Naive thymus-derived CD4-positive, alpha-beta T cell (primary cell): ENCODE measurements around the gene ZDHHC22. TPM values are rescaled to one million over a fixed set of nuclear protein-coding genes. Genes with fewer than 3 reads are reported as not detected.

Source experiments
- ATAC-seq: fragments of 150-1000 bp; cut with Tn5 transposase; 2 replicates; pipeline ENCODE4 v1.10.0; 2021; ENCODE audit warnings: mild to moderate bottlenecking, moderate library complexity
- CTCF ChIA-PET: fragments of 350-600 bp; sonication (Branson Sonifier 250); formaldehyde crosslinking; loops from one replicate; lab custom pipeline; 2021; ENCODE audit warnings: antibody characterized with exemption; lab: Charles Lee
- POLR2A ChIA-PET: fragments of 350-600 bp; sonication (Branson Sonifier 250); formaldehyde crosslinking; loops from one replicate; lab custom pipeline; 2021; ENCODE audit warnings: antibody characterized with exemption, inconsistent platforms; lab: Charles Lee
- DNase-seq, 9 donors: peaks; one replicate each; pipeline versions ENCODE4 v3.0.0 to v3.0.0-alpha.2; 2020 to 2022; ENCODE audit warnings: mixed read lengths in 1 of 9
- H3K27ac ChIP-seq: one replicate; pipeline ENCODE4 v1.7.0; 2013; ENCODE audit warnings: mild to moderate bottlenecking, low read depth, low read length, moderate library complexity
- H3K27me3 ChIP-seq, 2 donors: one replicate each; pipeline ENCODE4 v1.7.0; 2013; ENCODE audit warnings: low read length in 2 of 2, mild to moderate bottlenecking in 2 of 2, moderate library complexity in 2 of 2; ENCODE audit not compliant: control insufficient read depth in 2 of 2, insufficient read depth in 2 of 2
- H3K36me3 ChIP-seq, 3 experiments: 1 replicate in 2 of 3; 2 replicates in 1 of 3; pipeline ENCODE4 v1.7.0; 2013; ENCODE audit warnings: low read length in 3 of 3, mild to moderate bottlenecking in 3 of 3, moderate library complexity in 1 of 3; ENCODE audit not compliant: insufficient read depth in 3 of 3, control insufficient read depth in 2 of 3
- H3K4me1 ChIP-seq, 2 donors: one replicate each; pipeline ENCODE4 v1.7.0; 2013; ENCODE audit warnings: low read length in 2 of 2, mild to moderate bottlenecking in 2 of 2, moderate library complexity in 1 of 2; ENCODE audit not compliant: control insufficient read depth in 2 of 2, insufficient read depth in 2 of 2
- H3K4me3 ChIP-seq: 2 replicates; pipeline ENCODE4 v1.7.0; 2013; ENCODE audit warnings: mild to moderate bottlenecking, low read length
- H3K9me3 ChIP-seq, 3 experiments: 1 replicate in 2 of 3; 2 replicates in 1 of 3; pipeline ENCODE4 v1.7.0; 2013; ENCODE audit warnings: low read length in 3 of 3; ENCODE audit not compliant: control insufficient read depth in 2 of 3
- H3K27ac Mint-ChIP-seq, 9 donors: one replicate each; pipeline ENCODE4 v1.8.0; 2020 to 2022; ENCODE audit warnings: mixed read lengths in 9 of 9, mild to moderate bottlenecking in 8 of 9, moderate library complexity in 5 of 9, inconsistent platforms in 2 of 9
- H3K27me3 Mint-ChIP-seq, 5 donors: one replicate each; pipeline ENCODE4 v1.8.0; 2021 to 2022; ENCODE audit warnings: mixed read lengths in 5 of 5, mild to moderate bottlenecking in 1 of 5
- H3K36me3 Mint-ChIP-seq, 5 donors: one replicate each; pipeline ENCODE4 v1.8.0; 2020 to 2022; ENCODE audit warnings: mixed read lengths in 5 of 5, mild to moderate bottlenecking in 3 of 5, inconsistent platforms in 1 of 5
- H3K4me1 Mint-ChIP-seq, 7 donors: one replicate each; pipeline ENCODE4 v1.8.0; 2020 to 2022; ENCODE audit warnings: mixed read lengths in 7 of 7, mild to moderate bottlenecking in 3 of 7, inconsistent platforms in 1 of 7
- H3K4me3 Mint-ChIP-seq, 10 donors: one replicate each; pipeline ENCODE4 v1.8.0; 2020 to 2022; ENCODE audit warnings: mild to moderate bottlenecking in 10 of 10, mixed read lengths in 10 of 10, moderate library complexity in 6 of 10, inconsistent platforms in 2 of 10
- H3K9me3 Mint-ChIP-seq, 11 donors: one replicate each; pipeline ENCODE4 v1.8.0; 2020 to 2022; ENCODE audit warnings: mixed read lengths in 11 of 11, mild to moderate bottlenecking in 4 of 11, inconsistent platforms in 1 of 11, moderate library complexity in 1 of 11
- intact Hi-C, 2 donors: fragments of 100-400 bp; cut with micrococcal nuclease; formaldehyde crosslinking; loops; one replicate each; pipeline ENCODE4 v1.15.1; 2023
- polyA plus RNA-seq, 2 donors: library from polyadenylated mRNA; unstranded; fragments of 300-500 nt; fragmentation: Illumina TruSeq; gene quantifications; one replicate each; pipeline ENCODE4 v1.2.3, GENCODE V29; 2021
- total RNA-seq, 6 experiments: library from RNA in 5 of 6; stranded (reverse) in 5 of 6; gene quantifications; 1 replicate in 5 of 6; 2 replicates in 1 of 6; pipeline ENCODE4 v1.2.3 and lab custom pipeline; 2021 to 2026

ZDHHC22 gene
- total and polyA plus RNA-seq, 7 experiments from 2014 or later, result not detected

- Mint-ChIP-seq H3K9me3 (no peaks in the 10 kb centered on the region), H3K4me1 (peaks cover 0 to 1% (median 0%) of the 10 kb centered on the region in 7 donors), H3K27me3 (no peaks in the 10 kb centered on the region), H3K36me3 (peaks cover 17 to 56% (median 26%) of the 10 kb centered on the region in 5 donors), H3K27ac (no peak overlapping the region), H3K4me3 (no peak overlapping the region)
- H3K4me1 ChIP-seq, result no peaks in the 10 kb centered on the region
- ChIA-PET POLR2A (interaction anchor here (1.3 to 2.2 kb wide), 2 partner anchors 10 to 14 kb away, joined by 3 to 10 read pairs; no protein-coding TSS in a partner anchor), CTCF (interaction anchor here (0.6 to 0.9 kb wide), 2 partner anchors 8 to 16 kb away, joined by 3 read pairs; no protein-coding TSS in a partner anchor)
- no peaks in the 10 kb centered on the region for H3K9me3 ChIP-seq
- H3K27me3 ChIP-seq, result no peaks in the 10 kb centered on the region
- H3K27ac ChIP-seq, result no peak overlapping the region
- intact Hi-C loops, result no loop called here
- peaks cover 0 to 68% (median 5%) of the 10 kb centered on the region in 3 experiments for H3K36me3 ChIP-seq
- DNase-seq (no peak), ATAC-seq (no peak)
- H3K4me3 ChIP-seq, result no peak overlapping the region
These were observed 31.3 kb downstream of the ZDHHC22 start for GRCh38 chr14:77110286-77110685.

- H3K4me1 Mint-ChIP-seq, result peaks cover 0 to 2% (median 2%) of the 10 kb centered on the region in 7 donors
These were observed 31.9 kb downstream of the ZDHHC22 start for GRCh38 chr14:77109656-77110055.

GRCh38 chr14:77108753-77109152, 32.8 kb downstream of the ZDHHC22 start:
- Mint-ChIP-seq H3K36me3 (peaks cover 15 to 49% (median 20%) of the 10 kb centered on the region in 5 donors), H3K4me1 (peaks cover 0 to 11% (median 5%) of the 10 kb centered on the region in 7 donors), H3K9me3 (no peaks in the 10 kb centered on the region), H3K4me3 (no peak overlapping the region), H3K27me3 (no peaks in the 10 kb centered on the region), H3K27ac (peak overlapping the region in 1 of 9 donors; percentile 12)
- CTCF ChIA-PET, result interaction anchor here (0.6 to 2.6 kb wide), 2 partner anchors 15 to 208 kb away, joined by 4 to 18 read pairs; no protein-coding TSS in a partner anchor
- no peak for DNase-seq
- ATAC-seq, result no peak
- POLR2A ChIA-PET, result interaction anchor here (2.2 kb wide), 1 partner anchor 12 kb away, joined by 10 read pairs; no protein-coding TSS in a partner anchor
- Histone ChIP-seq H3K27ac (no peak overlapping the region), H3K27me3 (no peaks in the 10 kb centered on the region), H3K36me3 (peaks cover 0 to 59% (median 5%) of the 10 kb centered on the region in 3 experiments), H3K4me3 (no peak overlapping the region), H3K4me1 (no peaks in the 10 kb centered on the region), H3K9me3 (no peaks in the 10 kb centered on the region)
- intact Hi-C loops, result loop anchor here in 1 of 2 donors (1.0 kb wide), 1 partner anchor 17 kb away; no protein-coding TSS in a partner anchor

More at GRCh38 chr14:77109656-77110055, 31.9 kb downstream of the ZDHHC22 start:
- no peak overlapping the region for H3K27ac Mint-ChIP-seq
- Histone ChIP-seq H3K4me3 (no peak overlapping the region), H3K4me1 (no peaks in the 10 kb centered on the region), H3K36me3 (peaks cover 0 to 68% (median 5%) of the 10 kb centered on the region in 3 experiments), H3K27me3 (no peaks in the 10 kb centered on the region), H3K27ac (no peak overlapping the region), H3K9me3 (no peaks in the 10 kb centered on the region)
- no peak overlapping the region for H3K4me3 Mint-ChIP-seq
- ChIA-PET CTCF (interaction anchor here (2.6 kb wide), 1 partner anchor 14 kb away, joined by 18 read pairs; no protein-coding TSS in a partner anchor), POLR2A (interaction anchor here (0.7 to 2.2 kb wide), 3 partner anchors 11 to 270 kb away, joined by 3 to 10 read pairs (median 3); no protein-coding TSS in a partner anchor)
- intact Hi-C loops, result no loop called here
- ATAC-seq (no peak), DNase-seq (no peak)
- no peaks in the 10 kb centered on the region for H3K9me3 Mint-ChIP-seq
- H3K36me3 Mint-ChIP-seq, result peaks cover 17 to 51% (median 20%) of the 10 kb centered on the region in 5 donors
- H3K27me3 Mint-ChIP-seq, result no peaks in the 10 kb centered on the region

GRCh38 chr14:77107228-77107627, 34.4 kb downstream of the ZDHHC22 start:
- intact Hi-C loops, result no loop called here
- Histone ChIP-seq H3K4me3 (no peak overlapping the region), H3K4me1 (no peaks in the 10 kb centered on the region), H3K27me3 (no peaks in the 10 kb centered on the region), H3K9me3 (no peaks in the 10 kb centered on the region), H3K27ac (no peak overlapping the region), H3K36me3 (peaks cover 0 to 49% (median 5%) of the 10 kb centered on the region in 3 experiments)
- peaks cover 11 to 42% (median 16%) of the 10 kb centered on the region in 5 donors for H3K36me3 Mint-ChIP-seq
- POLR2A ChIA-PET, result no interaction called here
- H3K27ac Mint-ChIP-seq, result no peak overlapping the region
- DNase-seq (no peak), ATAC-seq (no peak)
- no peak overlapping the region for H3K4me3 Mint-ChIP-seq
- H3K27me3 Mint-ChIP-seq, result no peaks in the 10 kb centered on the region
- peaks cover 0 to 12% (median 6%) of the 10 kb centered on the region in 7 donors for H3K4me1 Mint-ChIP-seq
- H3K9me3 Mint-ChIP-seq, result no peaks in the 10 kb centered on the region
- CTCF ChIA-PET, result interaction anchor here (2.6 kb wide), 1 partner anchor 16 kb away, joined by 18 read pairs; no protein-coding TSS in a partner anchor

- DNase-seq, result no peak
- intact Hi-C loops, result no loop called here
- ATAC-seq, result no peak
- Histone ChIP-seq H3K4me1 (no peaks in the 10 kb centered on the region), H3K27ac (no peak overlapping the region), H3K36me3 (peaks cover 0 to 43% (median 5%) of the 10 kb centered on the region in 3 experiments), H3K27me3 (no peaks in the 10 kb centered on the region), H3K9me3 (no peaks in the 10 kb centered on the region), H3K4me3 (no peak overlapping the region)
- peaks cover 0 to 12% (median 6%) of the 10 kb centered on the region in 7 donors for H3K4me1 Mint-ChIP-seq
- H3K9me3 Mint-ChIP-seq, result no peaks in the 10 kb centered on the region
- H3K27ac Mint-ChIP-seq, result no peak overlapping the region
- POLR2A ChIA-PET, result no interaction called here
- H3K27me3 Mint-ChIP-seq, result no peaks in the 10 kb centered on the region
- peaks cover 11 to 38% (median 16%) of the 10 kb centered on the region in 5 donors for H3K36me3 Mint-ChIP-seq
- CTCF ChIA-PET, result no interaction called here
- no peak overlapping the region for H3K4me3 Mint-ChIP-seq
These were observed 34.9 kb downstream of the ZDHHC22 start for GRCh38 chr14:77106666-77107065.

- no peaks in the 10 kb centered on the region for H3K27me3 ChIP-seq
- no peaks in the 10 kb centered on the region for H3K27me3 Mint-ChIP-seq
- H3K4me3 ChIP-seq, result no peak overlapping the region
- H3K27ac Mint-ChIP-seq, result no peak overlapping the region
- H3K36me3 ChIP-seq, result peaks cover 0 to 33% (median 5%) of the 10 kb centered on the region in 3 experiments
- DNase-seq (no peak), ATAC-seq (no peak)
- H3K4me1 ChIP-seq, result no peaks in the 10 kb centered on the region
- CTCF ChIA-PET, result no interaction called here
- peaks cover 9 to 27% (median 16%) of the 10 kb centered on the region in 5 donors for H3K36me3 Mint-ChIP-seq
- POLR2A ChIA-PET, result interaction anchor here (0.5 to 1.9 kb wide), 2 partner anchors 10 to 17 kb away, joined by 3 to 5 read pairs; no protein-coding TSS in a partner anchor
- H3K4me1 Mint-ChIP-seq, result peaks cover 4 to 22% (median 9%) of the 10 kb centered on the region in 7 donors
- H3K9me3 Mint-ChIP-seq, result no peaks in the 10 kb centered on the region
- H3K9me3 ChIP-seq, result no peaks in the 10 kb centered on the region
- intact Hi-C loops, result no loop called here
- H3K27ac ChIP-seq, result no peak overlapping the region
- H3K4me3 Mint-ChIP-seq, result no peak overlapping the region
These were observed 36.2 kb downstream of the ZDHHC22 start for GRCh38 chr14:77105145-77105939.
